HUES48 (cell line): ENCODE results near the gene MYOM1.

Experiments used
- H3K27ac ChIP-seq: one replicate; pipeline ENCODE4 v1.7.0; 2013; ENCODE audit warnings: low read depth, low read length, inconsistent platforms
- H3K27me3 ChIP-seq: 2 replicates; pipeline ENCODE4 v1.6.1; 2013; ENCODE audit warnings: mild to moderate bottlenecking, low read length; ENCODE audit not compliant: control insufficient read depth, insufficient read depth
- H3K36me3 ChIP-seq: 2 replicates; pipeline ENCODE4 v1.6.1; 2013; ENCODE audit warnings: low read length; ENCODE audit not compliant: control insufficient read depth, insufficient read depth
- H3K4me1 ChIP-seq: 2 replicates; pipeline ENCODE4 v1.6.1; 2013; ENCODE audit warnings: mild to moderate bottlenecking, low read length; ENCODE audit not compliant: control insufficient read depth, insufficient read depth
- H3K4me3 ChIP-seq: 2 replicates; pipeline ENCODE4 v1.5.1; 2013; ENCODE audit warnings: mild to moderate bottlenecking, low read depth, low read length
- H3K9ac ChIP-seq: 2 replicates; pipeline ENCODE4 v1.6.1; 2013; ENCODE audit warnings: mild to moderate bottlenecking, low read depth, low read length, moderate library complexity
- H3K9me3 ChIP-seq: 2 replicates; pipeline ENCODE4 v1.6.1; 2013; ENCODE audit warnings: low read length; ENCODE audit not compliant: control insufficient read depth, insufficient read depth

Gene MYOM1

DNA sequence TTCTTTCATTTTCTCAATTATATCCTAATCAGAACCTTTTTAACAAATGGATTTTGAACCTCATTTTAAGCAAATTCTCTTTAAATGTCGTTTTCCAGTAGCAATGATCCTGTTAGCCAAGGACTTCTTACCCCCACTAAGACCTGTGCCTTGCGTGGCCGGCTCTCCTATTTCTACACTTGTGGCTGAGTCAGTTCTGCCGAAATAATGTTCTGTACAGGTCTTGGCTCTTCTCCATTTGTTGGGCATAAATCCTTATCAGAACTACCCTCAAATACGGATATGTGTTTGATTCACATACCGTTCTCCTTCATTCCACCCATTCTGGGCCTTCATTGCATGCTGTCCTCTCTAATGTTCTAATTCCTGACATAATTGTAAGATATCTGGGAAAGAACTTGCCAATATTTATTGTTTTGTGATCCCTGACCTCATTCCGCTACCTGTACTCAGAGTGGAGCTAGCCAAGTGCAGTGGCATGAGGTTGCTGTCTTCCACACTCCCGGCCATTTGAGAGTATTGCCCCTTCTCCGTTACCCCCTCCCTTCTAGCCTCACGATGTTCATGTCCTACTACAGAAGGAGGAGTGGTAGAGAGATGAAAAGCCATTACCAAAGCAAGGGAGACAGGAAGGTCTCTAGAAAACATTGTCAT is 78.7 kb downstream of the MYOM1 start:
- Histone ChIP-seq H3K27me3 (no peaks in the 10 kb centered on the region), H3K9me3 (no peaks in the 10 kb centered on the region), H3K36me3 (no peaks in the 10 kb centered on the region), H3K27ac (no peak overlapping the region), H3K4me1 (no peaks in the 10 kb centered on the region), H3K4me3 (no peak overlapping the region), H3K9ac (no peak overlapping the region)

DNA sequence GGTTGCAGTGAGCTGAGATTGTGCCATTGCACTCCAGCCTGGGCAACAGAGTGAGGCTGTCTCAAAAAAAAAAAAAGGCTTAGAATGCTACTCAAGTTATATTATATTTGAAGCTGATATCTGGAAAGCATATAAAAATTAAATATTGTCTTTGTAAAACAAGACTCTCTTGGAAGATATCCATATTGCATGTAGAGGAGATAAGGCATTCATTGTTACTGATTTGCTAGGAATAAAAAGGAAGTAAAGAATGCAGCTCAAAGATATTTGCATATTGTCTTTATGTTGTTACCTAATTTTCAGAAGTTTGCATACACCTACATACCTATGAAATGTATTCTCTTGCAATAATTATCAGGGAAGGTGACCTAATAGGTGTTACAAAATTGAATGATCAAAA is 79.4 kb downstream of the MYOM1 start:
- H3K27me3 ChIP-seq: no peaks in the 10 kb centered on the region
- no peak overlapping the region for H3K4me3 ChIP-seq
- no peak overlapping the region for H3K27ac ChIP-seq
- H3K4me1 ChIP-seq: no peaks in the 10 kb centered on the region
- no peaks in the 10 kb centered on the region for H3K36me3 ChIP-seq
- H3K9ac ChIP-seq: no peak overlapping the region
- no peaks in the 10 kb centered on the region for H3K9me3 ChIP-seq

DNA sequence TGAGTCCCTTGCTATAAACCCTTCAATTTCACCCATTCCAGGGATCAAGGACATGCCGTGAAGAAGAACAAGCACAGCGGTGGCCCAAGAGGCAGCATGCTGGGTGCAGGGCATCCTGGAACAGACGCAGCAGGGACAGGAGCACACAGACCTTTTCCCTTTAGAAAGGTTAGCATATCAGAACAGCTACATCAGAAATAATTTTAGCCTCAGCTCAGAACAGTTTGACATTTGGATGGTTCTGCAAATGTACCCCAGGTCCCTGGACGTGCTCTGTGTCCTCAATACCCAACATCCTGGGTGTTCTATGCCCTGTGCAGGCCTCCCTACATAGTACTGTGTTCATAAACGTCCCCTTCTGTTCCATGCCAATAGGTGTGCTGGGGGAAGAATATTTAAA is 80.4 kb downstream of the MYOM1 start:
- Histone ChIP-seq H3K4me1 (no peaks in the 10 kb centered on the region), H3K36me3 (no peaks in the 10 kb centered on the region), H3K27me3 (no peaks in the 10 kb centered on the region), H3K4me3 (no peak overlapping the region), H3K9ac (no peak overlapping the region), H3K27ac (no peak overlapping the region), H3K9me3 (no peaks in the 10 kb centered on the region)

DNA sequence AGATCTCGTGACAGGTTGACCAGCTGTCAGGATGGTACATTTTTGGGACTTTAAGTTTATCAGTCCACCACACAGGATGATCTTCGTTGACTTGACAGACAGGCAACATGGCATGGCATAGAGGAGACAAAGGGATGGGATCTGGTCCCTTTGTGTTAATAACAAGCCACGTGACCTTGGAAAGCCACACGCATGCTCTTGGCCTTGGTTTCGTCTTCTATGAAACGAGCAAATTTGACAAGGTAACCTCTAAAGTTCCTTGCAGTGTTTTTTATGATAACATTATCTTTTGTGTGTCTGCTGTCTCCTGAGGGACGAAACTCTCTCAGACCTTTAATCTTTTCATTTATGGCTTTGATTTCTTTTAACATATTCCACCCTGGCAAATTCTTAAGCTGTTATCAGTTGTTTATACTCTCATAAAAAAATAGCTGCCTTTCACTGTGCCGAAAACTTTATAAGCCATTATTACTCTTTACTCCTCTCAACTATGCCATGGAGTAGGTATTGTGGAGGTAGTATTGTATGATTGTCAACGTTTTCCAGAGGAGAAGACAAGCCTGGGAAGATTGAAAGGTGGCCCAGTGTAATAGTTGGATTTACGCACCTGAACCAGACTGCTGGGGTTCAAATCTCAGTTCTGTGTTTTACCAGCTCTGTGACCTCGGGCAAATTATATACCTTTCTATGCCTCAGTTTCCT is 81.3 kb downstream of the MYOM1 start:
- Histone ChIP-seq H3K4me3 (no peak overlapping the region), H3K9ac (no peak overlapping the region)

DNA sequence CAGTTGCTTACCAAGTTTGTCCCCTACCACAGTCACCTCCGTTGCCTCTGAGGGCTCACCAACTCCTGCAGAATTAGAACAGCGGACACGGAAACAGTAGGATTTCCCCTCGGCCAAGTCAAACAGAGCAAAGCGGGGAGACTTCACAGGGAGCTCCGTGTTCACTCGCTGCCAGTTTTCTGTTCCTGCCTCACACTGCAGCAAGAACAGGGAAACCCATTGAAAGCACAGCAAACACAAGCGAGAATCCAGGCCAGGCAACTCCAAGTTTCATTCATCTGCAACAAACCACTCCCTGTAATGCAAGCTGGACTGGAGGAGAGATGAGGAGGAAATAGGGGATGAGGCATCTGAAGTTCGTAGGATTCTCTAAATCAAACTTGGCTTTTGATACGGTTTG is 84.2 kb downstream of the MYOM1 start:
- no peaks in the 10 kb centered on the region for H3K9me3 ChIP-seq
- H3K4me3 ChIP-seq: no peak overlapping the region
- 0 out of 2 replicates have a peak, but pooled peaks cover 4% of the 10 kb centered on the region for H3K4me1 ChIP-seq
- H3K27me3 ChIP-seq: no peaks in the 10 kb centered on the region
- H3K9ac ChIP-seq: no peak overlapping the region
- H3K27ac ChIP-seq: no peak overlapping the region
- H3K36me3 ChIP-seq: no peaks in the 10 kb centered on the region

More for the DNA sequence above, 81.3 kb downstream of the MYOM1 start:
- no peak overlapping the region for H3K27ac ChIP-seq
- no peaks in the 10 kb centered on the region for H3K9me3 ChIP-seq
- H3K27me3 ChIP-seq: no peaks in the 10 kb centered on the region
- no peaks in the 10 kb centered on the region for H3K36me3 ChIP-seq
- no peaks in the 10 kb centered on the region for H3K4me1 ChIP-seq

DNA sequence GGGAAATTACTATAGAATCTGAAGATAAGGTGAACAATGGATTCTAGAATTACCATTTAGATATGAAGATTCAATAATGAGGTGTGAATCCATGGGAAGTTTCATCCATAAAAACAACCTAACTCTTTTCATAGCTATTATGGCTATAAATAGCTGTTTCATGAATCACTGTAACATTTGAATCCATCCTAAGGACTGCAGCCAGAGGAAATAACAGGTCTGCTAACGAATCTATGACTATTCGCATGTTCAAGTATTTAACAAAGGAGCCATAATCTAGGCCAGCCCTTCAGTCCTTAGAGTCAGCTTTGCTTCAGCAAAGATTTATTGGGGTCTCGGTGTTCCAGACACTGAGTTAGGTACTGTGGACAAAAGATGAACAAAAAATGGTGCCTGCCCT is 87.1 kb downstream of the MYOM1 start:
- Histone ChIP-seq H3K36me3 (no peaks in the 10 kb centered on the region), H3K27me3 (no peaks in the 10 kb centered on the region), H3K27ac (no peak overlapping the region)

DNA sequence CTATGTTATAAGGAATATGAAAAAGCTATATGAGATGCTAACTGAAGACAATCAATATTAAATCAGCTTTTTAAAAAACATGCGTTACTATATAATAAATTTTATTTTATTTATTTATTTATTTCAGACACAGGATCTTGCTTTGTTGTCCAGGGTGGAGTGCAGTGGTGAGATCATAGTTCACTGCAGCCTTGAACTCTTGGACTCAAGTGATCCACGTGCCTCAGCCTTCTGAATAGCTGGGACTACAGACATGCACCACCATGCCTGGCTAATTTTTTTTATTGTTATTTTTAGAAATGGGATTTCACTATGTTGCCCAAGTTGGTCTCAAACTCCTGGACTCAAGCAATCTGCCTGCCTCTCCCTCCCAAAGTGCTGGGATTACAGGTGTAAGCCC is 89.4 kb downstream of the MYOM1 start:
- Histone ChIP-seq H3K4me3 (no peak overlapping the region), H3K4me1 (peaks cover 12% of the 10 kb centered on the region), H3K9me3 (no peaks in the 10 kb centered on the region), H3K27ac (no peak overlapping the region), H3K36me3 (no peaks in the 10 kb centered on the region), H3K27me3 (no peaks in the 10 kb centered on the region), H3K9ac (no peak overlapping the region)

More for the DNA sequence above, 87.1 kb downstream of the MYOM1 start:
- Histone ChIP-seq H3K9me3 (no peaks in the 10 kb centered on the region), H3K9ac (no peak overlapping the region), H3K4me3 (no peak overlapping the region), H3K4me1 (peaks cover 12% of the 10 kb centered on the region)

DNA sequence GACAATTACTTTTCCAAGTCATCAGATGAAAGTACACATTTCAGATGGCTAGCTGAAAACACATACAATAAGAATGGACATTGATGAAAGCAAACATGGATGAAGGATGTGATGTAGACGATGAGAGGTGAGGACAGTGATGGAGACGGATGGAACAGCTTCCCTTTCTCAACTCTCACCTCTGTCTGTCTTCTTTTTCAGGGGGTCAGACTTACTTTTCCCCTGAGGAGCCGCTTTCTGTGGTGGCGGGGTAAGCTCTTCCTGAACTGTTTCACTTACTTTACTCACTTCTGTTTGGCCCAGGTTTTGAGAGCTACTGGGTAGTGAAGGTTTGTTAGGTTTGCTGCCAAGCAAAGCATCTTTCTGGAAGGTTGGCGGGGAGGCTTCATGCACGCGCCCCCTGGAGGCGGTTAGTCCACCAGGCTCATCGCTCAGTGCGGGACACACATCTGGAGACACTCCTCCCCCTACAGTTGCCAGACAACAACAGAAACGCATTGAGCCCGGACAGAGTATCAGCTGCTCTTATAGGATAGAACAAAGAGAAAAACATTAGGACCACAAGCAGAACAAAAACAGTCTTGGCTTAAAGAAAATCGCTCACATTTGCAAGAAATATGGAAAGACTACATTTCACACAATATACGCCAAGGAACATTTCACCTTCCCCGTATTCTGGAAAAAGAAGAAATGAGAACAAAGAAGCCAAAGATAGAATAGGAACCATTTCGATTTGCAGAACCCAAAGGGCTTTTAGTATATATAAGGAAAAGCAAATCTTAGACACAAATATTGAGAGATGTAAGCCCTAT is 90.5 kb downstream of the MYOM1 start:
- Histone ChIP-seq H3K9me3 (no peaks in the 10 kb centered on the region), H3K27ac (no peak overlapping the region), H3K4me3 (no peak overlapping the region), H3K4me1 (peaks cover 12% of the 10 kb centered on the region), H3K27me3 (no peaks in the 10 kb centered on the region), H3K36me3 (no peaks in the 10 kb centered on the region), H3K9ac (no peak overlapping the region)

DNA sequence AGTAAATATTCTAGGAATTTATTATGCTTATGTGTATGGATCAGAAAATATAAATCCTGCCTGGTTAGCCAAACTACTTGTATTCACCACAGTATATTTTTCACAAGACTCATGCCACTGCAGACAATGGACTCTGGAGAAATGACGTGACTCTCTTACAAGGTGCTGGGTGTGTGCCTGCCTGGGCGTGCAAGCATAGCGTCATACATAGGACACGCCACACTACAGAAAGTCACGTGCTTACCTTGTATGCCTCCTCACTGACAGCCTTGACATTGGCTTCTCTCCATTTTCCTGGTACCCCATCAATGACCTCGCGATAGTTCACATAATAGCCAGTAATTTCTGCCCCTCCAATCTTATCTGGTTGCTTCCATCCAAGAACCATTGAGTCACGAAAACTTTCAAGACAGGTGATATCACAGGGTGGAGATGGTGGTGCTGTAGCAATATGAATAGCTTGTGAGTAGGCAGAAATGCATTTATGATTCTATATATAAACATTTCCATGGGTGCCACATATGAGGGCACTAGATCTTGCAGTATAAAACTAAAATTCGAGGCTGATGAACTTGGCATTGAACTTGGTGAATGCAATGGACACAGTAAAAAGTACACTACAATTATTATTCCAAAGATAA is 93.2 kb downstream of the MYOM1 start:
- H3K4me3 ChIP-seq: no peak overlapping the region
- H3K9me3 ChIP-seq: no peaks in the 10 kb centered on the region
- H3K27me3 ChIP-seq: no peaks in the 10 kb centered on the region
- no peak overlapping the region for H3K9ac ChIP-seq
- no peaks in the 10 kb centered on the region for H3K36me3 ChIP-seq
- H3K4me1 ChIP-seq: peaks cover 7% of the 10 kb centered on the region
- no peak overlapping the region for H3K27ac ChIP-seq

DNA sequence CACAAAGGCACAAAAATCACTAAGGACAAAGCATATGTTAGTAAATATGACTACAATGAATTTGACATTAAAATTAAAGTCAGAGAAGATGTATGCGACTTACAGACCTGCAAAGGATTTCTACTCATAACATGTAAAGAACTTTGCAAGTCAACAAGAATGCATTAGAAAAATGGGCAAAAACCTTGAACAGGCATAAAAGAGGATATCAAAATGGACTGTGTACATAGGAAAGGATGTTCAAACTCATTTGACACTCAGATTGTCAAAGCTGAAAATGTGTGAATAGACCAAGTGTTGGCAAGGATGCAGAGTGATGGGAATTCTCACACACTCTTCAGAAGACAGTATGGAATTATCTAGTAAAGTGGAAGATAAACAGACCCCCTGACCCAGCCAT is 94.9 kb downstream of the MYOM1 start:
- no peaks in the 10 kb centered on the region for H3K36me3 ChIP-seq
- H3K9ac ChIP-seq: no peak overlapping the region
- no peak overlapping the region for H3K4me3 ChIP-seq
- no peak overlapping the region for H3K27ac ChIP-seq
- H3K4me1 ChIP-seq: peaks cover 7% of the 10 kb centered on the region
- H3K27me3 ChIP-seq: no peaks in the 10 kb centered on the region
- no peaks in the 10 kb centered on the region for H3K9me3 ChIP-seq
